Measurements from ENCODE around the gene TSFM. TPM values are rescaled to one million over a fixed set of nuclear protein-coding genes. Genes with fewer than 3 reads are reported as not detected.

The TSFM gene
- total and polyA plus RNA-seq, 9 of the 15 experiments (the other 6 are each of a cell fraction or from before 2014, with no cell fraction given) = 44.6 to 198 (median 60.2) TPM

GRCh38 chr12:57845478-57846284 lies 63.1 kb downstream of the TSFM start (continued):
- TF ChIP-seq HES1 (IDR thresholded peaks at IDR 0.05; ENCODE audit: low read depth) = no peak
- TF ChIP-seq MLLT1 (IDR thresholded peaks at IDR 0.05) = peak in 1 of 2 experiments; percentile 6; a peak in 1 of 4 replicates
- TF ChIP-seq CREM (IDR thresholded peaks at IDR 0.05; ENCODE audit: low read depth) = peak; percentile 22
- TF ChIP-seq CBFA2T2 (conservative IDR thresholded peaks at IDR 0.05) = no peak
- TF ChIP-seq ZNF76 (CRISPR knock-in tag; IDR thresholded peaks at IDR 0.05; ENCODE audit: borderline replicate concordance) = no peak
- no peak for TF ChIP-seq ZNF717 (CRISPR knock-in tag; IDR thresholded peaks at IDR 0.05)
- TF ChIP-seq PRMT5 (CRISPR knock-in tag; IDR thresholded peaks at IDR 0.05) = no peak
- TF ChIP-seq NONO (IDR thresholded peaks at IDR 0.05; ENCODE audit: low read depth in 2 of 2, low read length in 1 of 2) = no peak
- TF ChIP-seq ZNF449 (CRISPR knock-in tag; IDR thresholded peaks at IDR 0.05) = no peak
- no peak for TF ChIP-seq ZNF699 (CRISPR knock-in tag; IDR thresholded peaks at IDR 0.05; ENCODE audit: insufficient replicate concordance)
- TF ChIP-seq VEZF1 (CRISPR knock-in tag; IDR thresholded peaks at IDR 0.05) = no peak; the same call in 1 of the 2 replicates
- TF ChIP-seq LARP7 (IDR thresholded peaks at IDR 0.05) = no peak
- TF ChIP-seq BRD4 (IDR thresholded peaks at IDR 0.05) = 0 out of 2 replicates have a peak, but pooled peaks have one; percentile 52
- no peak for TF ChIP-seq STAT6 (CRISPR knock-in tag; IDR thresholded peaks at IDR 0.05)
- TF ChIP-seq ZNF311 (CRISPR knock-in tag; IDR thresholded peaks at IDR 0.05) = no peak
- no peak for TF ChIP-seq MXD1 (CRISPR knock-in tag; IDR thresholded peaks at IDR 0.05; ENCODE audit: borderline replicate concordance, poor library complexity, severe bottlenecking)
- no peak for TF ChIP-seq ATF1 (CRISPR knock-in tag; IDR thresholded peaks at IDR 0.05)
- 0 out of 2 replicates have a peak, but pooled peaks have one; percentile 9 for TF ChIP-seq ATF1 (tag; IDR thresholded peaks at IDR 0.05)
- TF ChIP-seq EGR1 (conservative IDR thresholded peaks at IDR 0.05) = peak; percentile 89
- TF ChIP-seq BHLHE40 (IDR thresholded peaks at IDR 0.05; ENCODE audit: low read length) = 0 out of 2 replicates have a peak, but pooled peaks have one; percentile 33
- TF ChIP-seq ZFPM2 (CRISPR knock-in tag; IDR thresholded peaks at IDR 0.05) = no peak

Data from K562 (cell line).